ENCODE data around the gene ITGA3.

The ITGA3 gene

GRCh38 chr17:50055426-50056216 lies at the start of gene ITGA3:
ITGA3 (plus strand) TSS chr17:50056110; CDS start chr17:50056440, 330 bp downstream.
- DNase-seq, result peak; percentile 64 to 78

GRCh38 chr17:50009282-50009681 lies 46.6 kb upstream of the ITGA3 start:
- DNase-seq, result no peak

- DNase-seq, result no peak
Observed at GRCh38 chr17:50013079-50013478, 42.8 kb upstream of the ITGA3 start.

- no peak for DNase-seq
Observed at GRCh38 chr17:50014471-50015088, 41.3 kb upstream of the ITGA3 start.

- no peak for DNase-seq
Observed at GRCh38 chr17:50015146-50015545, 40.8 kb upstream of the ITGA3 start.

GRCh38 chr17:50018909-50019308 lies 37.0 kb upstream of the ITGA3 start:
- no peak for DNase-seq

- no peak for DNase-seq
Observed at GRCh38 chr17:50020841-50021599, 34.9 kb upstream of the ITGA3 start.

GRCh38 chr17:50021681-50022370 lies 34.1 kb upstream of the ITGA3 start:
- no peak for DNase-seq

GRCh38 chr17:50022463-50023130 lies 33.3 kb upstream of the ITGA3 start:
- no peak for DNase-seq

- DNase-seq, result no peak
Observed at GRCh38 chr17:50023520-50023919, 32.4 kb upstream of the ITGA3 start.

- no peak for DNase-seq
Observed at GRCh38 chr17:50024808-50025207, 31.1 kb upstream of the ITGA3 start.

GRCh38 chr17:50026046-50026675 lies 29.7 kb upstream of the ITGA3 start:
- no peak for DNase-seq

- peak; percentile 87 to 89 for DNase-seq
Observed at GRCh38 chr17:50026837-50027171, 29.1 kb upstream of the ITGA3 start.

GRCh38 chr17:50027172-50027880 lies 28.6 kb upstream of the ITGA3 start:
- no peak for DNase-seq

GRCh38 chr17:50027881-50028735 lies 27.8 kb upstream of the ITGA3 start:
- no peak for DNase-seq

- no peak for DNase-seq
Observed at GRCh38 chr17:50028736-50029120, 27.2 kb upstream of the ITGA3 start.

- DNase-seq, result no peak
Observed at GRCh38 chr17:50029185-50029584, 26.7 kb upstream of the ITGA3 start.

GRCh38 chr17:50033316-50033715 lies 22.6 kb upstream of the ITGA3 start:
- DNase-seq, result no peak

GRCh38 chr17:50034498-50035364 lies 21.2 kb upstream of the ITGA3 start:
- no peak for DNase-seq

All from stimulated activated CD4-positive, alpha-beta T cell treated with anti-CD3 and anti-CD28 coated beads, Interleukin-2, amount 100 ng/mL, for 24 hours (primary cell).